ENCODE data around the gene SKA3. TPM values are rescaled to one million over a fixed set of nuclear protein-coding genes. Genes with fewer than 3 reads are reported as not detected.

The SKA3 gene
- total and polyA plus RNA-seq, 2 of the 13 experiments (the other 11 are each of a cell fraction or from before 2014, with no cell fraction given) = 7.2 to 10.8 TPM

DNA sequence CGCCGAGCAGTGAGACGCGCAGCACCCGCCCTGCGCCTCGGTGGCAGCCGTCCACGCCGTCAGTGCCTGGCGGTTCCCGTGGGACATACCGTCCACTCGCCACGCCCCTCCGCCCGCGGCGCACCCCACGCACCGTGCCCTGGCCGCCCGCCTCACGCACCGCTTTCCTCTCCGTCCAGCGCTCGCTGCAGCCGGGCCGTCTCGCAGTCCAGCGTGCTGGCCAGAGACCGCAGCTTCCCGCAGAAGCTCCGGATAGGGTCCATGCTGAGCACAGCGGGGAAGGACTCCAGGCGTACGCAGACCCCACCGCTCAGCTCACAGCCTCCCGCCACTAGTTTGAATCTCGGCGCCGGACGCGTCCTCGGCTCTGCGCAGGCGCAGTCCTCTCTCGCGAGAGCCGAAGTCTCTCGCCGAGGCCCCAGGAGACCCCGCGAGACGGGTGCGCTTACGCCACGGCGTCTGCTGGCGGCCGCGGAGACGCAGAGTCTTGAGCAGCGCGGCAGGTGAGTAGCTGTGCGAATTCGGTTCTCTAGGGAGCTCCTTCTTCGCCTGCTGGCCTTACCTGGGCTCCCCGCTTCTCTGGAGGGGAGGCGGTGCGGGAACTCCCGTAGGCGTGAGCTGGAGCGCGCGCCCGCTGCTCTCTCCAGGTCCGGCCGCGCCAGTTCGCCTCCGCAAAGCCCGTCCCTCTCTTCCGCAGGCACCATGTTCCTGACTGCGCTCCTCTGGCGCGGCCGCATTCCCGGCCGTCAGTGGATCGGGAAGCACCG is at the start of gene SKA3, which contains the start of gene MRPL57 (continued):
- TF ChIP-seq, protein P1, sequence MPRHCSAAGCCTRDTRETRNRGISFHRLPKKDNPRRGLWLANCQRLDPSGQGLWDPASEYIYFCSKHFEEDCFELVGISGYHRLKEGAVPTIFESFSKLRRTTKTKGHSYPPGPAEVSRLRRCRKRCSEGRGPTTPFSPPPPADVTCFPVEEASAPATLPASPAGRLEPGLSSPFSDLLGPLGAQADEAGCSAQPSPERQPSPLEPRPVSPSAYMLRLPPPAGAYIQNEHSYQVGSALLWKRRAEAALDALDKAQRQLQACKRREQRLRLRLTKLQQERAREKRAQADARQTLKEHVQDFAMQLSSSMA (CRISPR knock-in tag; IDR thresholded peaks at IDR 0.05) = 0 out of 2 replicates have a peak, but pooled peaks have one; percentile 56
- TF ChIP-seq SMC3 (IDR thresholded peaks at IDR 0.05; ENCODE audit: low read length) (no peak), ZNF12 (CRISPR knock-in tag; IDR thresholded peaks at IDR 0.05) (peak; percentile 46; the same call in 1 of the 2 replicates), SNRNP70 (IDR thresholded peaks at IDR 0.05; ENCODE audit: low read depth, low read length) (no peak), EP300 (IDR thresholded peaks at IDR 0.05; ENCODE audit: low read depth in 2 of 2, low read length in 2 of 2) (no peak), EP300 (CRISPR knock-in tag; IDR thresholded peaks at IDR 0.05; ENCODE audit: borderline replicate concordance) (0 out of 2 replicates have a peak, but pooled peaks have one; percentile 5), EEA1 (CRISPR knock-in tag; IDR thresholded peaks at IDR 0.05; ENCODE audit: borderline replicate concordance) (peak; percentile 88), RBFOX2 (IDR thresholded peaks at IDR 0.05; ENCODE audit: low read depth, low read length) (peak; percentile 99)
- TF ChIP-seq, protein P2, sequence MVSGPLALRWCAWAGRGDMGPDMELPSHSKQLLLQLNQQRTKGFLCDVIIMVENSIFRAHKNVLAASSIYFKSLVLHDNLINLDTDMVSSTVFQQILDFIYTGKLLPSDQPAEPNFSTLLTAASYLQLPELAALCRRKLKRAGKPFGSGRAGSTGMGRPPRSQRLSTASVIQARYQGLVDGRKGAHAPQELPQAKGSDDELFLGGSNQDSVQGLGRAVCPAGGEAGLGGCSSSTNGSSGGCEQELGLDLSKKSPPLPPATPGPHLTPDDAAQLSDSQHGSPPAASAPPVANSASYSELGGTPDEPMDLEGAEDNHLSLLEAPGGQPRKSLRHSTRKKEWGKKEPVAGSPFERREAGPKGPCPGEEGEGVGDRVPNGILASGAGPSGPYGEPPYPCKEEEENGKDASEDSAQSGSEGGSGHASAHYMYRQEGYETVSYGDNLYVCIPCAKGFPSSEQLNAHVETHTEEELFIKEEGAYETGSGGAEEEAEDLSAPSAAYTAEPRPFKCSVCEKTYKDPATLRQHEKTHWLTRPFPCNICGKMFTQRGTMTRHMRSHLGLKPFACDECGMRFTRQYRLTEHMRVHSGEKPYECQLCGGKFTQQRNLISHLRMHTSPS (CRISPR knock-in tag; IDR thresholded peaks at IDR 0.05; ENCODE audit: low read depth) = no peak; the same call in 1 of the 2 replicates
- TF ChIP-seq, protein P3, sequence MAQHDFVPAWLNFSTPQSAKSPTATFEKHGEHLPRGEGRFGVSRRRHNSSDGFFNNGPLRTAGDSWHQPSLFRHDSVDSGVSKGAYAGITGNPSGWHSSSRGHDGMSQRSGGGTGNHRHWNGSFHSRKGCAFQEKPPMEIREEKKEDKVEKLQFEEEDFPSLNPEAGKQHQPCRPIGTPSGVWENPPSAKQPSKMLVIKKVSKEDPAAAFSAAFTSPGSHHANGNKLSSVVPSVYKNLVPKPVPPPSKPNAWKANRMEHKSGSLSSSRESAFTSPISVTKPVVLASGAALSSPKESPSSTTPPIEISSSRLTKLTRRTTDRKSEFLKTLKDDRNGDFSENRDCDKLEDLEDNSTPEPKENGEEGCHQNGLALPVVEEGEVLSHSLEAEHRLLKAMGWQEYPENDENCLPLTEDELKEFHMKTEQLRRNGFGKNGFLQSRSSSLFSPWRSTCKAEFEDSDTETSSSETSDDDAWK (CRISPR knock-in tag; IDR thresholded peaks at IDR 0.05) = no peak
- TF ChIP-seq, protein P4, sequence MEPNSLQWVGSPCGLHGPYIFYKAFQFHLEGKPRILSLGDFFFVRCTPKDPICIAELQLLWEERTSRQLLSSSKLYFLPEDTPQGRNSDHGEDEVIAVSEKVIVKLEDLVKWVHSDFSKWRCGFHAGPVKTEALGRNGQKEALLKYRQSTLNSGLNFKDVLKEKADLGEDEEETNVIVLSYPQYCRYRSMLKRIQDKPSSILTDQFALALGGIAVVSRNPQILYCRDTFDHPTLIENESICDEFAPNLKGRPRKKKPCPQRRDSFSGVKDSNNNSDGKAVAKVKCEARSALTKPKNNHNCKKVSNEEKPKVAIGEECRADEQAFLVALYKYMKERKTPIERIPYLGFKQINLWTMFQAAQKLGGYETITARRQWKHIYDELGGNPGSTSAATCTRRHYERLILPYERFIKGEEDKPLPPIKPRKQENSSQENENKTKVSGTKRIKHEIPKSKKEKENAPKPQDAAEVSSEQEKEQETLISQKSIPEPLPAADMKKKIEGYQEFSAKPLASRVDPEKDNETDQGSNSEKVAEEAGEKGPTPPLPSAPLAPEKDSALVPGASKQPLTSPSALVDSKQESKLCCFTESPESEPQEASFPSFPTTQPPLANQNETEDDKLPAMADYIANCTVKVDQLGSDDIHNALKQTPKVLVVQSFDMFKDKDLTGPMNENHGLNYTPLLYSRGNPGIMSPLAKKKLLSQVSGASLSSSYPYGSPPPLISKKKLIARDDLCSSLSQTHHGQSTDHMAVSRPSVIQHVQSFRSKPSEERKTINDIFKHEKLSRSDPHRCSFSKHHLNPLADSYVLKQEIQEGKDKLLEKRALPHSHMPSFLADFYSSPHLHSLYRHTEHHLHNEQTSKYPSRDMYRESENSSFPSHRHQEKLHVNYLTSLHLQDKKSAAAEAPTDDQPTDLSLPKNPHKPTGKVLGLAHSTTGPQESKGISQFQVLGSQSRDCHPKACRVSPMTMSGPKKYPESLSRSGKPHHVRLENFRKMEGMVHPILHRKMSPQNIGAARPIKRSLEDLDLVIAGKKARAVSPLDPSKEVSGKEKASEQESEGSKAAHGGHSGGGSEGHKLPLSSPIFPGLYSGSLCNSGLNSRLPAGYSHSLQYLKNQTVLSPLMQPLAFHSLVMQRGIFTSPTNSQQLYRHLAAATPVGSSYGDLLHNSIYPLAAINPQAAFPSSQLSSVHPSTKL (CRISPR knock-in tag; IDR thresholded peaks at IDR 0.05) = peak; percentile 32; the same call in 1 of the 2 replicates
